Embryonic facial prominence (tissue), 1 donor: ENCODE results near the gene ZBTB11.
"Not testable (repeated sequence)": the region's sequence is repeated elsewhere in the genome, so short reads cannot be mapped to it uniquely, and the experiment has no call there.

Experiments used
- DNase-seq: peaks from one replicate; pipeline ENCODE4 v3.0.0-alpha.2; 2016; ENCODE audit errors: extremely low spot score

The ZBTB11 gene

DNA sequence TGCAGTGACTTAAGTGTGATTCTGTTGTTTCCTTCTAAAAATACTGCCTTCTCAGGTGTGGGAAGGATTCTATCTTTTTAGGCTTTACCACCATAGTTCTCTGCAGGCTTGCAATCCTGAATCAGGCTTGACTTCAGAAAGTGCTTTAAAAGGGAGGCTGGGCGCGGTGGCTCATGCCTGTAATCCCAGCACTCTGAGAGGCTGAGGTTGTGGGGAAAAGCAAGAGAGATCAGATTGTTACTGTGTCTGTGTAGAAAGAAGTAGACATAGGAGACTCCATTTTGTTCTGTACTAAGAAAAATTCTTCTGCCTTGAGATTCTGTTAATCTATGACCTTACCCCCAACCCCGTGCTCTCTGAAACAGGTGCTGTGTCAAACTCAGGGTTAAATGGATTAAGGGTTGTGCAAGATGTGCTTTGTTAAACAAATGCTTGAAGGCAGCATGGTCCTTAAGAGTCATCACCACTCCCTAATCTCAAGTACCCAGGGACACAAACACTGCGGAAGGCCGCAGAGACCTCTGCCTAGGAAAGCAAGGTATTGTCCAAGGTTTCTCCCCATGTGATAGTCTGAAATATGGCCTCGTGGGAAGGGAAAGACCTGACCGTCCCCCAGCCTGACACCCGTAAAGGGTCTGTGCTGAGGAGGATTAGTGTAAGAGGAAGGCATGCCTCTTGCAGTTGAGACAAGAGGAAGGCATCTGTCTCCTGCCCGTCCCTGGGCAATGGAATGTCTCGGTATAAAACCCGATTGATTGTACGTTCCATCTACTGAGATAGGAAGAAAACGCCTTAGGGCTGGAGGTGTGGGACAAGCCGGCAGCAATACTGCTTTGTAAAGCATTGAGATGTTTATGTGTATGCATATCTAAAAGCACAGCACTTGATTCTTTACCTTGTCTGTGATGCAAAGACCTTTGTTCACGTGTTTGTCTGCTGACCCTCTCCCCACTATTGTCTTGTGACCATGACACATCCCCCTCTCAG is 15.0 kb upstream of the ZBTB11 start:
- DNase-seq, result not testable (repeated sequence)

DNA sequence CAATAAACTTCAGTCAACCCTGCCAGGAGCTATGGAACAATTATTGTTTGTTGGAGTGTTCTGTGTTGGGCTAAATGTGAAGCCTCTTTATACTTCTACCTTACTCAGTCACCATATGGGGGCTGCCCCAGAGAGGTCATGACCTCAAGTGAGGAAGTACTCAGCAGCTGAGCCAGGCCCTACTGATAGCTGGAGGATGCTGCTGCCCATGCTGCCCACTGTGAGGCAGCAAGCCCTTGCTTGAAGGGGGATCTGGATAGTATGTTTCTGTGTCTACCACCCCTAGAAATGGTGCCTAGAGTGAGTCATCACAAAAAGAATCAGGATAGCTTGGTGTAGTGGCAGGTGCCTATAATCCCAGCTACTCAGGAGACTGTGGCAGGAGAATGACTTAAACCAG is 14.0 kb upstream of the ZBTB11 start:
- no peak for DNase-seq

- DNase-seq, result no peak
Observed at GRCh38 chr3:101689286-101689685, 12.4 kb upstream of the ZBTB11 start.

- DNase-seq, result no peak
Observed at GRCh38 chr3:101687142-101687931, 10.4 kb upstream of the ZBTB11 start.

DNA sequence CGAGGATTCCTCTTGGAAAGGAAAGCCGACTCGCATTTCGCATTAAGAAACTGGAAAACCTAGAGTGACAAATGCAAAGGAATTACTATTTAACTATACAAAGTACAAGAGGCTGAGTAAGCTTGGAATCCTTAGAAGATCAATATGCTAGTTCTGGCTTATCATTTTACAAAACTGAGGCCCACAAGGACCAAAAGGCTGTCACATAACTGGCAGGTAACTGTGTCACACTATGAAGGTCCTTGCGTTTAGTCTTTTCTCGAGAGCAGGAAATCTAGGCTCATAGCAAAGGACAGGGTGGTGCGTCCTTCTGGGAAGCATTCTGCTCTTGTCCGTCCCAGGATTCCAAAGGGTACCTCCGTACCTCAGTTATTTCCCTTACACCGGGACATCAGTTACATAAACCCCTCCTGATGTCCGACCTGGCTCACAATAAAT is 9.0 kb upstream of the ZBTB11 start:
- no peak for DNase-seq

- no peak for DNase-seq
Observed at GRCh38 chr3:101685050-101685400, 8.1 kb upstream of the ZBTB11 start.

GRCh38 chr3:101680466-101680865 is 3.5 kb upstream of the ZBTB11 start:
- no peak for DNase-seq

DNA sequence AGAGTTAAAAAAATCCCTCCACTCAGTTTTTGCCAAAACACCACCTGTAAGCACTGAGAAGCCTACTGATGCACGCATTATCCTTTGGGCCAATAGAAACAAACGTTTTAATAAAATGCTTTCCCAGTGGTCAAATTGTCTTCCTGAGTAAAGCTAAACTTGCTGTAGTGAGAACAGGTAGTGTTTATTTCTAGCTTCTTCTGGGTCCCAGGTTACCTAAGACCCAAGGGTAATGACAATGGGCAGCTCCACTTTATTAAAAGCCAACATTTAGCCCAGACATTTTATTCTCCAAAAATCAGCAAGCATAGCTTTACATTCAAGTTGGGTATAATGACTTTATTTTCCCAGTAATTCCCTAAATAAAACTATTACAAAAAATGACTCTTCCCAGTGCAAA is 1.9 kb upstream of the ZBTB11 start:
- DNase-seq, result not testable (repeated sequence)

GRCh38 chr3:101677436-101678286 is 729 bp upstream of the ZBTB11 start:
- no peak for DNase-seq

DNA sequence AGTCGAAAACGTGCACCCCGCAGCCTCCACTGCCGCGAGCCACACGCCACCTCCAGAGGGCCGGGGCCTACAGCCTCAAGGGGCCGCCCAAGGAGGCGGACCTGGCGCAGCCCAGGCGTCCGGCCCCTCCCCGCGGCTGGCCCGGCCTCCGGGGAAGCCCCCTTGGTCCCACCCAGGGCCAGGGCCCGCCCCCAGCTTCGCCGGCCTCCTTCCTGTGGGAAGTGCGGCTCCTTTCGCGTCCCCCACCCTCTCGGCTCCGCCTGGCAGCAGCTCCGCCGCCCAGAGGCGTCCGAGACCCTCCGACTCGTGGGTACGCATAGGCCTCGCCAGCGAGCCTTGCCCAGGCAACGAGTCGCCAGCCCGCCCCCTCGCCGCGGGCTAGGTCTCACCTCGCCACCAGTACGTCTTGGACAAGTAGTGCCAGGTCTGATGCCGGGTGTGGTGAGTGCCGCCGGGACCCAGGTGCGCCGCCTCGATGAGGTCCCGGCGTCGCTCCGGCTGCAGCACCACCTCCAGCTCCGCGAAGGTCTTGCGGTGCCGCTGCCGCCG is 642 bp downstream of the ZBTB11 start:
- DNase-seq, result peak; percentile 86

GRCh38 chr3:101675709-101676215 is 1.2 kb downstream of the ZBTB11 start:
- DNase-seq, result no peak

DNA sequence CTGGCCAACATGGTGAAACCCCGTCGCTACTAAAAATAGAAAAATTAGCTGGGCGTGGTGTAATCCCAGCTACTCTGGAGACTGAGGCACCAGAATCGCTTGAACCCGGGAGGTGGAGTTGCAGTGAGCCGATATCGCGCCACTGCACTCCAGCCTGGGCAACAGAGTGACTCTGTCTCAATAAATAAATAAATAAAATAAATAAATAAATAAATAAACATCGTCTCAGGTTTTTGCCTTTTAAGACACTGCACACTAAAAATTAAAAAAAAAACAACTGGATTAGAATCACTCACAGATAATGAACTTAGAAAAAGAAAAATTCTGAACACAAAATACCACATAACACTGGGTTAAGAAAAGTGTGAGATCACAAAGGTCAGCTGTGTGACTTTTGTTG is 2.4 kb downstream of the ZBTB11 start:
- no peak for DNase-seq

GRCh38 chr3:101673953-101674352 is 3.0 kb downstream of the ZBTB11 start:
- DNase-seq, result no peak

DNA sequence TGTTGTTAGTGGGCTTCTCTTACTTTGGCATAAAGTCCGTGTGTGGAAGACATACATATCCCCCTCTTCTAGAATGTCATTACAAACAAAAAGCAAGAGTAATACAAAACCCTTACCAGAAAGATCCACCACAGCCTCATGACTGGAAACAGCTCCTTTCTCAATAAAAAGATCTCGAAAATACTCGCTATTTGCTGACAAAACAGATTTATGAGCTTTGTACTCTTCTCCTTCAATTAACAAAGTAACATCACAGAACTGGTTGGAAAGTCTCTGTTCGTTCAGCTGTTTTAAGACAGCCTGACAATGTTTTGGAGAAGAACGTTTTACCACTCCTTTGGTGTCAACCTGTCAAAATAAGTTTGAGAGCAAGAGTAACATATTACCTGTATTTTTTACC is 5.9 kb downstream of the ZBTB11 start:
- no peak for DNase-seq

DNA sequence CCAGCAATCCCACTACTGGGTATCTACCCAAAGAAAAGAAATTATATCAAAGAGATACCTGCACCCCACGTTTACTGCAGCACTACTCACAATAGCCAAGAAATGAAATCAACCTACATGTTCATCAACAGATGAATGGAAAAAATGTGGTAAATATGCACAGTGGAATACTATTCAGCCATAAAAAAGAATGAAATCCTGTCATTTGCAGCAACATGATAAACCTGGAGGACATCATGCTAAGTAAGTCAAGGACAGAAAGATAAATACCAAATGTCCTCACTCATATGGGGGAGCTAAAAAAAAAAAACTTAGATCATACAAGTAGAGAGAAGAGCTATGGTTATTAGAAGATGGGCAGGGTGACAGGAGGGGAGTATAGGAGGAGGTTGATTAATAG is 9.1 kb downstream of the ZBTB11 start:
- DNase-seq, result no peak

DNA sequence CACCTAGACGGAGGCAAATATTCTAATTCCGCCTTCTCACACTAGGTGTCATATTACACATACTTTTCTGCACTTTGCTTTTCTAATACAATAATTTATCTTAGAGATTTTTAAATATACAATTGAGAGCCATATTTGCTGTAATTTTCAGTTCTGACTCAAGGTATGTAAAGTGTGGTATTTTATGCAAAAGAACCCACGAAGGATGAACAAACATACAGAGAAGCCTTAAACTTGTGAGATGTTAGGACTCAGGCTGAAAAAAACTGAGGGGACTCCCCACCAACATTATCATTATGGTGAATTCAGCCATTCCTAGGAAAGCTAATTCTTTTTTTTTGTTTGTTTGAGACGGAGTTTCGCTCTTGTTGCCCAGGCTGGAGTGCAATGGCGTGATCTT is 9.6 kb downstream of the ZBTB11 start:
- DNase-seq, result no peak

GRCh38 chr3:101665851-101666250 is 11.1 kb downstream of the ZBTB11 start:
- no peak for DNase-seq

DNA sequence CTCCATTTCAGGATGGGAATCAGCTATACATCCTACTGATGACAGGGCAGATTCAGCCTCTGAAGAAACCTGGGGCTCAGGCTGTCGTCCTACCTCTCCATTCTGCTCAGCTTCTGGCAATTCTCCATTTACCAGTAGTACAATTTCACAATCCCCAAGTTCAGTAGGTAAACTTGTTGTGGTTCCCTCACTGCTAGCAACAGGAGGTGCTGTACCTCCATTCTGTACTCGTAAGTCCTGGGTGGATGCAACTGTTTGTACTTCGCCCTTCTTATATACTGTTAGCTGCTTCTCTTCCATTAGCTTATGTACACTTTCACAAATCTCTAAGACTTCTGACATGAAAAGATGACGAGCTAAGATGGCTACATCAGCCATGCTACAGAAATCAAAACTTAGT is 11.6 kb downstream of the ZBTB11 start:
- no peak for DNase-seq

DNA sequence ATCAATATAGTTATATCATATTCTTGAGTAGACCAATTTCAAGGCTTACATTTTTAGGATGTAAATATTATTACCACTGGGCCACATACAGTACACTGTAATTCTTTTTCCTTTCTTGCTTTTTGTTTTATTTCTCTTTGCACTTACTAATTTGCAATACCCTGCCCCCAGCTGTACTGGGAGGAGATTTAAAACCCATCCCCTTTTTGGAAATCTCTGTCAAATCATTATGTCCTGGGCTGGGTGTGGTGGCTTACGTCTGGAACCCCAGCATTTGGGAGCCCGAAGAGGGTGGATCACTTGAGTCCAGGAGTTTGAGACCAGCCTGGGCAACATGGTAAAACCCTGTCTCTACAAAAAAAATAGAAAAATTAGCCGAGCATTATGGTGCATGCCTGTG is 16.2 kb downstream of the ZBTB11 start:
- DNase-seq, result no peak

GRCh38 chr3:101656651-101657050 is 20.3 kb downstream of the ZBTB11 start:
- no peak for DNase-seq

- no peak for DNase-seq
Observed at GRCh38 chr3:101646726-101647125, 30.2 kb downstream of the ZBTB11 start.
